Measurements from ENCODE around the gene MYO7B.

The MYO7B gene

GRCh38 chr2:127566139-127566417, 30.6 kb downstream of the MYO7B start:
- Histone ChIP-seq H3K4me3 (ENCODE audit: low read depth, low read length, poor library complexity, severe bottlenecking) (no peak overlapping the region), H3K9me3 (ENCODE audit: low read length) (no peaks in the 10 kb centered on the region), H3K27me3 (ENCODE audit: insufficient read depth, low read length) (peaks cover 6% of the 10 kb centered on the region; the same call in 1 of the 2 replicates), H4K20me1 (ENCODE audit: insufficient read depth, low read length) (no peaks in the 10 kb centered on the region), H3F3A (ENCODE audit: insufficient read depth, low read length) (no peaks in the 10 kb centered on the region), H3K36me3 (ENCODE audit: insufficient read depth, low read length) (no peaks in the 10 kb centered on the region), H2AFZ (ENCODE audit: low read length) (no peak overlapping the region), H3K9me2 (ENCODE audit: low read depth, low read length) (no peaks in the 10 kb centered on the region), H3K4me1 (ENCODE audit: insufficient read depth, low read length, severe bottlenecking) (no peaks in the 10 kb centered on the region), H3K4me2 (ENCODE audit: low read length) (no peak overlapping the region), H3K9ac (ENCODE audit: low read length) (no peak overlapping the region), H3K27ac (ENCODE audit: low read depth, low read length, poor library complexity, severe bottlenecking) (no peak overlapping the region), H3K79me2 (ENCODE audit: insufficient read depth, low read length) (no peaks in the 10 kb centered on the region)
- TF ChIP-seq CTCF (IDR thresholded peaks at IDR 0.05; ENCODE audit: low read length): no peak
- TF ChIP-seq EZH2 (IDR thresholded peaks at IDR 0.05; ENCODE audit: borderline replicate concordance, low read length): no peak

- no peak for TF ChIP-seq CTCF (IDR thresholded peaks at IDR 0.05; ENCODE audit: low read length)
- no peak overlapping the region for H3K4me2 ChIP-seq (ENCODE audit: low read length)
- no peaks in the 10 kb centered on the region for H3F3A ChIP-seq (ENCODE audit: insufficient read depth, low read length)
- no peaks in the 10 kb centered on the region for H3K9me2 ChIP-seq (ENCODE audit: low read depth, low read length)
- H3K9me3 ChIP-seq (ENCODE audit: low read length): no peaks in the 10 kb centered on the region
- no peaks in the 10 kb centered on the region for H3K36me3 ChIP-seq (ENCODE audit: insufficient read depth, low read length)
- no peaks in the 10 kb centered on the region for H3K79me2 ChIP-seq (ENCODE audit: insufficient read depth, low read length)
- no peaks in the 10 kb centered on the region for H4K20me1 ChIP-seq (ENCODE audit: insufficient read depth, low read length)
- no peak overlapping the region for H3K4me3 ChIP-seq (ENCODE audit: low read depth, low read length, poor library complexity, severe bottlenecking)
- H2AFZ ChIP-seq (ENCODE audit: low read length): no peak overlapping the region
- no peak overlapping the region for H3K27ac ChIP-seq (ENCODE audit: low read depth, low read length, poor library complexity, severe bottlenecking)
- H3K9ac ChIP-seq (ENCODE audit: low read length): no peak overlapping the region
- H3K27me3 ChIP-seq (ENCODE audit: insufficient read depth, low read length): peaks cover 6% of the 10 kb centered on the region; the same call in 1 of the 2 replicates
- no peaks in the 10 kb centered on the region for H3K4me1 ChIP-seq (ENCODE audit: insufficient read depth, low read length, severe bottlenecking)
Observed at GRCh38 chr2:127566576-127566975, 31.1 kb downstream of the MYO7B start.

- Histone ChIP-seq H3K27ac (ENCODE audit: low read depth, low read length, poor library complexity, severe bottlenecking) (no peak overlapping the region), H3K4me3 (ENCODE audit: low read depth, low read length, poor library complexity, severe bottlenecking) (no peak overlapping the region), H3K4me1 (ENCODE audit: insufficient read depth, low read length, severe bottlenecking) (no peaks in the 10 kb centered on the region), H3K79me2 (ENCODE audit: insufficient read depth, low read length) (no peaks in the 10 kb centered on the region), H2AFZ (ENCODE audit: low read length) (no peak overlapping the region), H3K9me3 (ENCODE audit: low read length) (no peaks in the 10 kb centered on the region), H3K4me2 (ENCODE audit: low read length) (no peak overlapping the region), H3K9me2 (ENCODE audit: low read depth, low read length) (no peaks in the 10 kb centered on the region), H3K36me3 (ENCODE audit: insufficient read depth, low read length) (no peaks in the 10 kb centered on the region), H3K27me3 (ENCODE audit: insufficient read depth, low read length) (peaks cover 6% of the 10 kb centered on the region; the same call in 1 of the 2 replicates), H3F3A (ENCODE audit: insufficient read depth, low read length) (no peaks in the 10 kb centered on the region), H4K20me1 (ENCODE audit: insufficient read depth, low read length) (no peaks in the 10 kb centered on the region), H3K9ac (ENCODE audit: low read length) (no peak overlapping the region)
- TF ChIP-seq EZH2 (IDR thresholded peaks at IDR 0.05; ENCODE audit: borderline replicate concordance, low read length): no peak
- TF ChIP-seq CTCF (IDR thresholded peaks at IDR 0.05; ENCODE audit: low read length): no peak
Observed at GRCh38 chr2:127567351-127567854, 31.9 kb downstream of the MYO7B start.

Data from OCI-LY1 (cell line).